ENCODE data around the gene CLDN2.
"Not testable (repeated sequence)": the region's sequence is repeated elsewhere in the genome, so short reads cannot be mapped to it uniquely, and the experiment has no call there.

The CLDN2 gene

GRCh38 chrX:106964290-106964689 is 44.1 kb downstream of the CLDN2 start:
- no peak for DNase-seq (ENCODE audit: low read depth)

DNA sequence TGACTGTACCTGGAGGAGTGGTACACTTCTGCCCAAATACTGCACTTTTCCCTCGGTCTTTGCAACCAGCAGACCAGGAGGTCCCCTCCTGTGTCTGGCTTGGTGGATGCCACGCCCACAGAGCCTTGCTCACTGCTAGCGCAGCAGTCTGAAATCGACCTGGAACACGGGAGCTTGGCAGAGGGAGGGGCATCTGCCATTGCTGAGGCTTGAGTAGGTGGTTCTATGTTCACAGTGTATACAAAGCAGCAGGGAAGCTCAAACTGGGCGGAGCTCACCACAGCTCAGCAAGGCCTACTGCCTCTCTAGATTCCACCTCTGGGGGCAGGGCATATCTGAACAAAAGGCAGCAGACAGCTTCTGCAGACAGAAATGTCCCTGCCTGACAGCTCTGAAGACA is 46.3 kb downstream of the CLDN2 start:
- DNase-seq (ENCODE audit: low read depth): not testable (repeated sequence)

- DNase-seq (ENCODE audit: low read depth): no peak
Measured at GRCh38 chrX:106972896-106973295, 52.7 kb downstream of the CLDN2 start.

DNA sequence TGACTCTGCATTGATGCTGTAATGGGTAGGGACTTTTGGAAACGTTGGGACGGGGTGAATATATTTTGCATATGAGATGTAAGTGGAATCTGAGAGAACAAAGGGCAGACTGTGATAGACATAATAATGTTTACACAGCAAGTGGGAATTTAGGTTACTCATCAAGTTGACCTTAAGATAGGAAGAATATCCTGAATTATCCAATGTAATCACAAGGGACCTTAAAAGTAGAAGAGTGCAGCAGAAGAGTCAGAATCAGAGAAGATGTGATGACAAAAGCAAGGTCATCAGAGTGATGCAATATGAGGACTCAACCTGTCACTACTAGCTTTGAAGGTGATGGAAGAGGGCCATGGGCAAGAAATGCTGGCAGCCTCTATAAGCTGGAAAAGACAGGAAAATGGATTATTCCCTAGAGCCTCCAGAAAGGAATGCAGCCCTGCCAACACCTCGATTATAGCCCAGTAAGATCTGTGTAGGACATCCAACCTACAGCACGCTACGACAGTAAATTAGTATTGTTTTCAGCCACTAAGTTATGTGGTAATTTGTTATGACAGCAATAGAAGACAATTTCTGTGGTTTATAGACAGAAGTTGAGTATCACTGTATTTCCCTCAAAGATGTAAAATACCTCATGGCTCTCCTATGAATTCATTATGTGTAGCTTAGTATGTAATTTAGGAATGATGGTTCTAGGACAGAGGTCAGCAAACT is 53.4 kb downstream of the CLDN2 start:
- no peak for DNase-seq (ENCODE audit: low read depth)

- no peak for DNase-seq (ENCODE audit: low read depth)
Measured at GRCh38 chrX:106976416-106976815, 56.2 kb downstream of the CLDN2 start.

Data from activated T-cell treated with anti-CD3 and anti-CD28 coated beads for 24 hours (primary cell).